Lower leg skin (tissue), 3 donors: ENCODE measurements around the gene RABL6.

ENCODE experiments used
- CTCF ChIP-seq, 3 donors: fragments of 450-650 bp; IDR thresholded peaks; one replicate each; pipeline ENCODE4 v1.5.1; 2016; ENCODE audit warnings: antibody characterized with exemption in 3 of 3, mild to moderate bottlenecking in 3 of 3, moderate library complexity in 2 of 3
- POLR2A ChIP-seq, 2 donors: fragments of 450-650 bp; IDR thresholded peaks; one replicate each; pipeline ENCODE4 v1.6.1; 2016 to 2017; ENCODE audit warnings: antibody characterized with exemption in 2 of 2, mild to moderate bottlenecking in 1 of 2, moderate library complexity in 1 of 2

GRCh38 chr9:136790640-136791515, 16.9 kb upstream of the RABL6 start, which contains the start of gene TMEM141:
- no peak for TF ChIP-seq CTCF (IDR thresholded peaks at IDR 0.05)
- TF ChIP-seq POLR2A (IDR thresholded peaks at IDR 0.05), result peak in 1 of 2 donors; percentile 42
